Measurements from ENCODE around the gene LHFPL3. TPM values are rescaled to one million over a fixed set of nuclear protein-coding genes. Genes with fewer than 3 reads are reported as not detected.

The LHFPL3 gene
- total RNA-seq, 1 donor from 2014 or later: not detected

GRCh38 chr7:104363355-104363754 lies 35.0 kb downstream of the LHFPL3 start:
- TF ChIP-seq CTCF (conservative IDR thresholded peaks at IDR 0.05; ENCODE audit: low read depth, low read length): no peak
- no peak overlapping the region for H3K4me3 ChIP-seq (ENCODE audit: low read depth, low read length)
- no peak for DNase-seq (ENCODE audit: low read depth)

GRCh38 chr7:104366390-104366789 lies 38.0 kb downstream of the LHFPL3 start:
- no peak for TF ChIP-seq CTCF (conservative IDR thresholded peaks at IDR 0.05; ENCODE audit: low read depth, low read length)
- DNase-seq (ENCODE audit: low read depth): no peak
- H3K4me3 ChIP-seq (ENCODE audit: low read depth, low read length): no peak overlapping the region

GRCh38 chr7:104367926-104368325 lies 39.5 kb downstream of the LHFPL3 start:
- no peak for DNase-seq (ENCODE audit: low read depth)

GRCh38 chr7:104371216-104371979 lies 43.0 kb downstream of the LHFPL3 start:
- no peak overlapping the region for H3K4me3 ChIP-seq (ENCODE audit: low read depth, low read length)
- TF ChIP-seq CTCF (conservative IDR thresholded peaks at IDR 0.05; ENCODE audit: low read depth, low read length): no peak
- DNase-seq (ENCODE audit: low read depth): no peak

More at GRCh38 chr7:104367926-104368325, 39.5 kb downstream of the LHFPL3 start:
- no peak overlapping the region for H3K4me3 ChIP-seq (ENCODE audit: low read depth, low read length)
- TF ChIP-seq CTCF (conservative IDR thresholded peaks at IDR 0.05; ENCODE audit: low read depth, low read length): no peak

GRCh38 chr7:104371980-104372357 lies 43.6 kb downstream of the LHFPL3 start:
- no peak for DNase-seq (ENCODE audit: low read depth)
- no peak overlapping the region for H3K4me3 ChIP-seq (ENCODE audit: low read depth, low read length)
- TF ChIP-seq CTCF (conservative IDR thresholded peaks at IDR 0.05; ENCODE audit: low read depth, low read length): no peak

GRCh38 chr7:104382616-104383015 lies 54.2 kb downstream of the LHFPL3 start:
- TF ChIP-seq CTCF (conservative IDR thresholded peaks at IDR 0.05; ENCODE audit: low read depth, low read length): no peak
- no peak overlapping the region for H3K4me3 ChIP-seq (ENCODE audit: low read depth, low read length)
- no peak for DNase-seq (ENCODE audit: low read depth)

- no peak for TF ChIP-seq CTCF (conservative IDR thresholded peaks at IDR 0.05; ENCODE audit: low read depth, low read length)
- no peak for DNase-seq (ENCODE audit: low read depth)
- H3K4me3 ChIP-seq (ENCODE audit: low read depth, low read length): no peak overlapping the region
Measured at GRCh38 chr7:104386943-104387342, 58.5 kb downstream of the LHFPL3 start.

All from epithelial cell of proximal tubule (primary cell).